Fibroblast of skin of scalp (primary cell): ENCODE results near the gene CACNB3. TPM values are rescaled to one million over a fixed set of nuclear protein-coding genes. Genes with fewer than 3 reads are reported as not detected.

Source experiments
- DNase-seq: peaks from one replicate; pipeline ENCODE4 v3.0.0-alpha.2; 2013
- polyA plus RNA-seq, 2 experiments: library from polyadenylated mRNA; unstranded; fragments of 120-200 nt; gene quantifications; one replicate each; pipeline ENCODE4 v1.2.1, GENCODE V29; 2013; ENCODE audit not compliant: insufficient read length in 2 of 2

CACNB3 gene
- 37.1 TPM for polyA plus RNA-seq (2013, experiment 1 of 2; ENCODE audit: insufficient read length)
- 33.5 TPM for polyA plus RNA-seq (2013, experiment 2 of 2; ENCODE audit: insufficient read length)

GRCh38 chr12:48817873-48818830 lies at the start of gene CACNB3:
Gene CACNB3, plus strand, starts transcription at chr12:48818496. Its CDS starts 434 bp downstream, at chr12:48818930.
- peak; percentile 53 for DNase-seq

GRCh38 chr12:48768736-48769135 lies 49.6 kb upstream of the CACNB3 start:
- DNase-seq, result no peak

- DNase-seq, result no peak
Measured at GRCh38 chr12:48770756-48771155, 47.5 kb upstream of the CACNB3 start.

GRCh38 chr12:48771588-48772112 lies 46.6 kb upstream of the CACNB3 start:
- no peak for DNase-seq

- no peak for DNase-seq
Measured at GRCh38 chr12:48773686-48774085, 44.6 kb upstream of the CACNB3 start.

GRCh38 chr12:48774516-48774915 lies 43.8 kb upstream of the CACNB3 start:
- no peak for DNase-seq

GRCh38 chr12:48775299-48775698 lies 43.0 kb upstream of the CACNB3 start:
- DNase-seq, result no peak

- no peak for DNase-seq
Measured at GRCh38 chr12:48775991-48776649, 42.2 kb upstream of the CACNB3 start.

GRCh38 chr12:48776956-48777355 lies 41.3 kb upstream of the CACNB3 start:
- DNase-seq, result no peak

GRCh38 chr12:48777501-48778400 lies 40.5 kb upstream of the CACNB3 start:
- DNase-seq, result no peak

GRCh38 chr12:48779869-48780268 lies 38.4 kb upstream of the CACNB3 start:
- DNase-seq, result peak; percentile 97

GRCh38 chr12:48780381-48781025 lies 37.8 kb upstream of the CACNB3 start:
- no peak for DNase-seq

GRCh38 chr12:48781750-48782456 lies 36.4 kb upstream of the CACNB3 start:
- DNase-seq, result no peak

GRCh38 chr12:48782457-48783395 lies 35.6 kb upstream of the CACNB3 start:
- DNase-seq, result no peak

- no peak for DNase-seq
Measured at GRCh38 chr12:48783432-48783831, 34.9 kb upstream of the CACNB3 start.

- peak; percentile 36 for DNase-seq
Measured at GRCh38 chr12:48786591-48787544, 31.4 kb upstream of the CACNB3 start.

GRCh38 chr12:48787791-48788523 lies 30.3 kb upstream of the CACNB3 start:
- no peak for DNase-seq

GRCh38 chr12:48788524-48788853 lies 29.8 kb upstream of the CACNB3 start:
- DNase-seq, result no peak
